GM12878 (cell line): ENCODE results near the gene PDE6B.

ENCODE experiments used
- ATF7 ChIP-seq: fragments of 450-650 bp; IDR thresholded peaks from 2 replicates; pipeline ENCODE4 v1.6.1; 2016; ENCODE audit warnings: low read depth, mild to moderate bottlenecking
- EP300 ChIP-seq, 2 experiments: fragments of 150-350 bp in 1 of 2; IDR thresholded peaks; 2 replicates each; pipeline ENCODE4 v1.6.1; 2011 to 2012; ENCODE audit warnings: low read depth in 2 of 2, low read length in 2 of 2, borderline replicate concordance in 1 of 2, improper control_type of control experiment in 1 of 2, inconsistent platforms in 1 of 2; ENCODE audit not compliant: control insufficient read depth in 1 of 2
- FOXK2 ChIP-seq: fragments of 450-650 bp; IDR thresholded peaks from 2 replicates; pipeline ENCODE4 v1.6.1; 2017; ENCODE audit warnings: mild to moderate bottlenecking, moderate library complexity
- IRF3 ChIP-seq: fragments of 450-650 bp; IDR thresholded peaks from 2 replicates; pipeline ENCODE4 v1.6.1; 2014; ENCODE audit warnings: mild to moderate bottlenecking
- MYC ChIP-seq: IDR thresholded peaks from 2 replicates; pipeline ENCODE4 v1.6.1; 2011; ENCODE audit warnings: mild to moderate bottlenecking, low read length, moderate library complexity, inconsistent platforms; ENCODE audit not compliant: insufficient read depth, insufficient replicate concordance, insufficient read length, severe bottlenecking
- NRF1 ChIP-seq: conservative IDR thresholded peaks from 2 replicates; pipeline ENCODE4 v1.6.1; 2011; ENCODE audit warnings: mild to moderate bottlenecking, low read depth, low read length, improper control_type of control experiment
- POLR2A ChIP-seq: IDR thresholded peaks from 2 replicates; pipeline ENCODE4 v1.6.1; 2011; ENCODE audit warnings: low read depth, mild to moderate bottlenecking, low read length
- POLR2AphosphoS5 ChIP-seq: IDR thresholded peaks from 2 replicates; pipeline ENCODE4 v1.6.1; 2011; ENCODE audit warnings: mild to moderate bottlenecking, low read length, inconsistent platforms
- RAD21 ChIP-seq: IDR thresholded peaks from 2 replicates; pipeline ENCODE4 v1.6.1; 2011; ENCODE audit warnings: mild to moderate bottlenecking, low read depth, low read length, moderate library complexity; ENCODE audit not compliant: insufficient read depth
- REST ChIP-seq: IDR thresholded peaks from 2 replicates; pipeline ENCODE4 v1.6.1; 2012; ENCODE audit warnings: mild to moderate bottlenecking, low read depth, low read length
- TAF1 ChIP-seq: IDR thresholded peaks from 2 replicates; pipeline ENCODE4 v1.6.1; 2011; ENCODE audit warnings: mild to moderate bottlenecking, low read depth, low read length, borderline replicate concordance

GRCh38 chr4:632926-633325 lies 7.6 kb downstream of the PDE6B start:
- no peak for TF ChIP-seq TAF1
- no peak for TF ChIP-seq REST
- TF ChIP-seq EP300 (IDR thresholded peaks at IDR 0.05; ENCODE audit: borderline replicate concordance in 1 of 2, control insufficient read depth in 1 of 2, low read depth in 2 of 2, low read length in 2 of 2) = no peak
- no peak for TF ChIP-seq FOXK2
- TF ChIP-seq POLR2A = no peak
- TF ChIP-seq POLR2AphosphoS5 = no peak
- TF ChIP-seq IRF3 = no peak
- TF ChIP-seq RAD21 = no peak
- no peak for TF ChIP-seq ATF7
- TF ChIP-seq NRF1 = no peak
- TF ChIP-seq MYC = no peak
